GM13977 (cell line): Measurements from ENCODE around the gene KRTAP15-1.

ENCODE experiments used
- DNase-seq: peaks from one replicate; pipeline ENCODE4 v3.0.0; 2012; ENCODE audit warnings: low spot score
- in situ Hi-C: fragments of 300-500 bp; cut with MboI; formaldehyde crosslinking; loops from one replicate; pipeline ENCODE4 v1.12.0; 2022; ENCODE audit warnings: low sequenced_read_pairs, low pct_unique_long_range_greater_than_20kb, mixed read lengths, inconsistent platforms; ENCODE audit not compliant: unreplicated experiment
- TF ChIP-seq, protein P1 (sequence below): IDR thresholded peaks from 2 replicates; pipeline ENCODE4 v1.5.1; 2012; ENCODE audit warnings: mild to moderate bottlenecking, control low read depth; ENCODE audit not compliant: insufficient read depth; ENCODE audit errors: extremely low read depth, missing control alignments

The KRTAP15-1 gene

DNA sequence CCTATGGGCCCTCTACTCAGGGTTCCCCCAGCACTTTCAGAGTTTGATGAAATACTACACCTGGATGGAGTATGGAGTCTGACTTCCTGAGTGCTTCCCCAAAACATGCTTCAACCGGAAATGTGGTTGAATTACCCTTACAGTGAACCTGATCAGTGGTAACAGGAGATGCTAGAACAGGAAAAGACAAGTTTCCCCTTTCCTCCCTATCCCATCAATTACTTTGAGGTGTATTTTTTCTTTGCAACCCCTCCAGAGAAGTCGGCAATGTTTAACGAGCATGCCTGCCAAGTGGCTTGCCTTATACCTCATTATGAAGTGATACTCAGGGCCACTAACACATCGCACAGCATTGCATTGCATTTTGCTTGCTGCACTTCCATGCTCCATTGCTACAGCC, 7.0 kb downstream of the KRTAP15-1 start:
- TF ChIP-seq, protein P1, sequence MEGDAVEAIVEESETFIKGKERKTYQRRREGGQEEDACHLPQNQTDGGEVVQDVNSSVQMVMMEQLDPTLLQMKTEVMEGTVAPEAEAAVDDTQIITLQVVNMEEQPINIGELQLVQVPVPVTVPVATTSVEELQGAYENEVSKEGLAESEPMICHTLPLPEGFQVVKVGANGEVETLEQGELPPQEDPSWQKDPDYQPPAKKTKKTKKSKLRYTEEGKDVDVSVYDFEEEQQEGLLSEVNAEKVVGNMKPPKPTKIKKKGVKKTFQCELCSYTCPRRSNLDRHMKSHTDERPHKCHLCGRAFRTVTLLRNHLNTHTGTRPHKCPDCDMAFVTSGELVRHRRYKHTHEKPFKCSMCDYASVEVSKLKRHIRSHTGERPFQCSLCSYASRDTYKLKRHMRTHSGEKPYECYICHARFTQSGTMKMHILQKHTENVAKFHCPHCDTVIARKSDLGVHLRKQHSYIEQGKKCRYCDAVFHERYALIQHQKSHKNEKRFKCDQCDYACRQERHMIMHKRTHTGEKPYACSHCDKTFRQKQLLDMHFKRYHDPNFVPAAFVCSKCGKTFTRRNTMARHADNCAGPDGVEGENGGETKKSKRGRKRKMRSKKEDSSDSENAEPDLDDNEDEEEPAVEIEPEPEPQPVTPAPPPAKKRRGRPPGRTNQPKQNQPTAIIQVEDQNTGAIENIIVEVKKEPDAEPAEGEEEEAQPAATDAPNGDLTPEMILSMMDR: no peak
- DNase-seq: no peak
- in situ Hi-C loops: no loop called here

DNA sequence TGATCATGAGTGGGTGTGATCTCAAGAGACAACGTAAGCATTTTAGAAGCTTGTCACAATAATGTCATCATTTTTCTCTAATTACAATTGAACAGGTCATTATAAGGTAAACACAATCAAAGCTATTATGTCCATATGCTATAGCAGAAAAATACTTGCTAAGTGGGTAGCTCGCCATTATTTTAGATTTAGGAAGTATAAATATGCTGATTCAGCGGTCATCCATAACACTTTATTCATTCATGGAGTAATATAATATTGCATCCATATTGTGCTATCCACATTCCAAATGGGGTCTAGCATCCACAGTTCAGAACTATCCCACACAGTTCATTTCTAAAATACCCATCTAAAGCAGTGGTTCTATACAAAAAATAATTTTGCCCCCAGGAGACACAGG, 8.4 kb downstream of the KRTAP15-1 start:
- in situ Hi-C loops: no loop called here
- TF ChIP-seq, protein P1: no peak
- DNase-seq: no peak

DNA sequence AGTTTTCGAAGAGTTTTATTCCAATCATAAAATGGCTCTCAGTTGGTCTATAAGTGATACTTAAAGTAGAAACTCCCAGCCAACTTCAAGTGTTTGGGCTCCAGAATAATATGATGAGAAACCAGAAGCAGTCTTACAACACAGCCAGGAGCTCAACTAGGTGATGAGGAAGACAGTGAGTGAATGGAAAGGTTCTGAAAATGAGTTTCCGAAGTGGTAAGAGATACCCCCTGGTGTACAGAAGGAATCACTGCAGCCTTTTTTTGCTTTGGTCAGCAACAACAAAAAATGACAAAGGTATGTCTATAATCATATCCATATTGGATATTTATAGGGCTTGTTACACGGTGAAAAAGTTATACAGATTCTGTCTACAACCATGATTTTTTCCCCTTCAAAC, 23.6 kb downstream of the KRTAP15-1 start:
- TF ChIP-seq, protein P1: no peak
- no peak for DNase-seq
- in situ Hi-C loops: loop anchor here (25.0 kb wide), 1 partner anchor 101 kb away; the partner anchor contains the start of gene KRTAP13-2

DNA sequence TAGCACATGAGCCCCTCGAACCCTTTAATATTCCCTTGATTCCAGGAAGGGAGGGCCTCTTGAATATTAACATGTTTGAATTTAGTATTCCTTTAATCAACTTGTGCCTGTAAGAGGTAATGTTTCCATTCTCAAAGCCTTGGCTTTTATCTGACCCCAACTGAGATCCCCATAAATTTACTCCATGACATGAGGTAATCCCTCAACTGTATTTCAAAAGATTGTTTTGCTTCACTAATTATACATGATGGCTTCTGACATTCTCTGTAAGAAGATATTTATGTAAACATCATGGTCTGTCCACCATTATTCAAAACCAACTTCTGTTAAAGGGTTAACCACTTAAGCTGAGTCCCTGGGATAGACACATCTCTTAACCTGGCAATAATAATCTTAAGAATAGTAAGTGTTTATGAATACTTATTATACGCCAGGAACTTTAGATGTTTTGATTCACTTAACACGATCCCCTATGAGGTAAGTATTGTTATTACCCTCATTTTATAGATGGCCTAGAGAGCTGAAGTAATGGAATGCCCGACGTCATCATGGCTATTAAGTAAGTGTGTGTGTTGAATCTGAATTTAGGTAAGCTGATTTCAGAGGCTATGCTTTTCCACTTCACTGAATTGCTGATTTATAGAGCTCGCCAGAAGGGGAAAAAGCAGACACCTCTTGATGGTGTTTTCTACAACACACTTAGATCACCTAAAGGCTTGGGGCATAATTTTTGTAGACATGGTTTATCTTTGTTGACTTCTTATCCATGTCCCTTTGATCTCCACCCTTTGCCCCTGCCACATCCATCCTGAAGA, 29.0 kb downstream of the KRTAP15-1 start:
- TF ChIP-seq, protein P1: no peak
- no peak for DNase-seq
- in situ Hi-C loops: loop anchor here (25.0 kb wide), 1 partner anchor 107 kb away; the partner anchor contains the start of gene KRTAP13-2

DNA sequence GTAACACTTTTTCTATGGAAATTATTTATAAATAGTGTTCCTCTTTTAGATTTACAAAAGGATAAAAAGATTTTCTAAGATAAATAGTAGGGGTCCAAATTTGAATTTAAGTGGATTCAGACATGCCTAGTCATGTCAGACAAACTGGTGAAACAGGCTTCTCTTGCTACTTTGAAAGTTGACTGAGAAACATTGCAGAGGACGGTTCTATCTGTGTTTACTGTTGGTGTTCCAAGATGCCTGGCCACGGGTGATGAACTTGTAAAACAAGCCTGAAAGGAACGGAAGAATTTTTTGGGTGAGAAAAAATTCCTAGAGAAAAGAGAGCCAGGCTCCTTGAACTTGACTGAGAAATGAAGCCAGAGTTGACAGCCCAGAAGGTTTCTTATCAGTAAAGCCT, 37.9 kb downstream of the KRTAP15-1 start:
- in situ Hi-C loops: no loop called here
- DNase-seq: no peak
- TF ChIP-seq, protein P1: no peak

DNA sequence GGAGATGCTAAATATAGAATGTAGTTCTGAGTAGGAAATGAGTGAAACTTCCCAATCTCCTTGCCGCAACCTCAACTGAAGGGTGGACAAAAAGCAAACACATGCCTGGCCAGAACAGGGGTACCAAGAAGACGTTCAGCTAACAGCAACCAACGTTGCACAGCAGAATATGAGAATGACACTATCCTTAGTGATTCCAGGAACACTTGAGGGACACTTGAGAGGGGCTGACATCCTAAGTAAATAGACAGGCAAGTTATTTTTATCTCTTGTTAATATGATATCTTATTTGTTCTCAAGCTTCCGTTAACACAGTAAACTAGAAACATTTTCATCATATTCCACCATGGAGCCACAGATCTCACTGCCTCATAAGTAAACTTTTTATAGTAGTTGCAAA, 39.2 kb downstream of the KRTAP15-1 start:
- in situ Hi-C loops: no loop called here
- TF ChIP-seq, protein P1: no peak

More for the DNA sequence above, 39.2 kb downstream of the KRTAP15-1 start:
- no peak for DNase-seq
